ENCODE measurements around the gene FUBP3. TPM values are rescaled to one million over a fixed set of nuclear protein-coding genes. Genes with fewer than 3 reads are reported as not detected.

FUBP3 gene
- total RNA-seq, 4 donors from 2014 or later: 22.4 to 65.6 (median 38.6) TPM

DNA sequence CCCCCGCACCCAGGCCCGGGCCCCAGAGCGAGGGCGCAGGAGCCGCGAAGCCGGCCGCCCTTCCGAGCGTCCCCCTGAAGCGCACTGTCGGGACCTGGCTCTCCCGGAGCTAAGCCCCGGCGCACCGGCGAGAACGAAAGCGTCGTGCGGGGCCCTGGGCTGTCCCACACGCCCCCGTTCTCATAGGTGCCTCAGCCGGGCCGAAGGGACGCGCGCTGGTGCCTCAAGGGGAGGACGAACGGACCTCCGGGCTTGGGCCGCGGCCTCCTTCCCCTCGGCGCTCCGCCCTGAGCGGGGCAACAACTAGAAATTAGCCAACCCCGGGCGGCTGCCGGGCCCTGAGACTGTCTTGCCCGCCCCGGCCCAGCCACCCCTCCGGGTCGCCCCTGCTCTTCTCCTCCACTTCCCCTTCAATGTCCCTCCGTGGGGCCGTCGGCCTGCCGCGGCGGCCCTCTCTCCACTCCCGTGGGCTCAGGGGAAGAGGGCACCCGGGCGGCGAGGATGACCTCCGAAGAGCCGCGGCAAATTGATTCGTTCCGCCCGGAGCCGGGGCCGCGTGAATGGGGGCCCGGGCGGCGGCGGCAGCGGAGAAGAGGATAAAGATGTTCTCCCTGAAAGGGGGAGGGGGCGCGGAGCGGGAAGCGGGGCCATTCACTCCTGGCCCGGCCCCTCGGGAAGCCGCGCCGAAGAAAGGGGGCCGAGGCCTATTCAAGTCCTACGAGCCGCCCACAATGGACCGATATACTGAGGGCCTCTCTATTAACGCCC is 81.5 kb downstream of the FUBP3 start:
- peak overlapping the region in 1 of 2 donors; percentile 11 for H3K4me3 ChIP-seq
- H3K36me3 ChIP-seq: no peaks in the 10 kb centered on the region
- H3K9me3 ChIP-seq: no peaks in the 10 kb centered on the region
- H3K27me3 ChIP-seq: peaks cover 50 to 71% of the 10 kb centered on the region in 2 donors
- no peak for DNase-seq
- peaks cover 0 to 60% of the 10 kb centered on the region in 2 donors for H3K4me1 ChIP-seq
- H3K27ac ChIP-seq: no peak overlapping the region
- TF ChIP-seq POLR2A (IDR thresholded peaks at IDR 0.05): no peak
- TF ChIP-seq, protein P1, sequence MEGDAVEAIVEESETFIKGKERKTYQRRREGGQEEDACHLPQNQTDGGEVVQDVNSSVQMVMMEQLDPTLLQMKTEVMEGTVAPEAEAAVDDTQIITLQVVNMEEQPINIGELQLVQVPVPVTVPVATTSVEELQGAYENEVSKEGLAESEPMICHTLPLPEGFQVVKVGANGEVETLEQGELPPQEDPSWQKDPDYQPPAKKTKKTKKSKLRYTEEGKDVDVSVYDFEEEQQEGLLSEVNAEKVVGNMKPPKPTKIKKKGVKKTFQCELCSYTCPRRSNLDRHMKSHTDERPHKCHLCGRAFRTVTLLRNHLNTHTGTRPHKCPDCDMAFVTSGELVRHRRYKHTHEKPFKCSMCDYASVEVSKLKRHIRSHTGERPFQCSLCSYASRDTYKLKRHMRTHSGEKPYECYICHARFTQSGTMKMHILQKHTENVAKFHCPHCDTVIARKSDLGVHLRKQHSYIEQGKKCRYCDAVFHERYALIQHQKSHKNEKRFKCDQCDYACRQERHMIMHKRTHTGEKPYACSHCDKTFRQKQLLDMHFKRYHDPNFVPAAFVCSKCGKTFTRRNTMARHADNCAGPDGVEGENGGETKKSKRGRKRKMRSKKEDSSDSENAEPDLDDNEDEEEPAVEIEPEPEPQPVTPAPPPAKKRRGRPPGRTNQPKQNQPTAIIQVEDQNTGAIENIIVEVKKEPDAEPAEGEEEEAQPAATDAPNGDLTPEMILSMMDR (IDR thresholded peaks at IDR 0.05): no peak
- intact Hi-C loops (cut with DNase I; ENCODE audit: low total_unique reads): no loop called here

DNA sequence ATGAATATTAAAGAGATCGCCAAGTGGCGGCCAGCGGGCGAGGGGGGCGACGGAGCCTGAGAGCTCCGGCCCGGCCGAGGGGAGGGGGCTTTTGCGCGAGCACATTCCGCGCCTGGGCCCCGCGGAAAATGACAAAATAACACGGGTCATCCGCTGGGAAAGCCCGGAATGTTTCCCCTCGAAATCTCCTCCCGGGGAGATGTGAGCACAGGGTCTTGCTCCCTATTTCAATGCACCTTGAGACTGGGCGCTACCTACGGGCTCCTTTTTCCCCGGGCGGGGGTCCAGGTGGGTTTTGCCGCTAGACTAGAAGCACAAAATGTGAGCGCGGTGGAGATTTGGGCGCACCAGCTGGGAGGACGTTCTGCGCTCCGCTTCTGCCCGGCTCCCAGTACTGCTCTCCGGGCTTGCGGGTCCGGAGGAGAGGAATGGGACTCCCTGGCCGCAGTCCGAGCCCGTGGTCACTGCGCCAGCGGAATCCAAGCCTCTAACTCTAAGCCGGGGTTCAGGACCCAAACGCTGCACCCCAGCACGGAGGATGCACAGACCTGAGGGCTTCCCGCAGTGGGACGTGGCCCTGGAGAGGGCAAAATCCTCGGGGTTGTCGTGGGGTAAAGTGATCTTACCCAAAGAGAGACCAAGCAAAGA is 82.2 kb downstream of the FUBP3 start:
- peaks cover 0 to 62% of the 10 kb centered on the region in 2 donors for H3K4me1 ChIP-seq
- no peaks in the 10 kb centered on the region for H3K36me3 ChIP-seq
- intact Hi-C loops (cut with DNase I; ENCODE audit: low total_unique reads): no loop called here
- DNase-seq: no peak
- TF ChIP-seq, protein P1 (IDR thresholded peaks at IDR 0.05): no peak
- no peak for TF ChIP-seq POLR2A (IDR thresholded peaks at IDR 0.05)
- H3K9me3 ChIP-seq: no peaks in the 10 kb centered on the region
- no peak overlapping the region for H3K4me3 ChIP-seq
- H3K27ac ChIP-seq: no peak overlapping the region
- peaks cover 52 to 78% of the 10 kb centered on the region in 2 donors for H3K27me3 ChIP-seq

DNA sequence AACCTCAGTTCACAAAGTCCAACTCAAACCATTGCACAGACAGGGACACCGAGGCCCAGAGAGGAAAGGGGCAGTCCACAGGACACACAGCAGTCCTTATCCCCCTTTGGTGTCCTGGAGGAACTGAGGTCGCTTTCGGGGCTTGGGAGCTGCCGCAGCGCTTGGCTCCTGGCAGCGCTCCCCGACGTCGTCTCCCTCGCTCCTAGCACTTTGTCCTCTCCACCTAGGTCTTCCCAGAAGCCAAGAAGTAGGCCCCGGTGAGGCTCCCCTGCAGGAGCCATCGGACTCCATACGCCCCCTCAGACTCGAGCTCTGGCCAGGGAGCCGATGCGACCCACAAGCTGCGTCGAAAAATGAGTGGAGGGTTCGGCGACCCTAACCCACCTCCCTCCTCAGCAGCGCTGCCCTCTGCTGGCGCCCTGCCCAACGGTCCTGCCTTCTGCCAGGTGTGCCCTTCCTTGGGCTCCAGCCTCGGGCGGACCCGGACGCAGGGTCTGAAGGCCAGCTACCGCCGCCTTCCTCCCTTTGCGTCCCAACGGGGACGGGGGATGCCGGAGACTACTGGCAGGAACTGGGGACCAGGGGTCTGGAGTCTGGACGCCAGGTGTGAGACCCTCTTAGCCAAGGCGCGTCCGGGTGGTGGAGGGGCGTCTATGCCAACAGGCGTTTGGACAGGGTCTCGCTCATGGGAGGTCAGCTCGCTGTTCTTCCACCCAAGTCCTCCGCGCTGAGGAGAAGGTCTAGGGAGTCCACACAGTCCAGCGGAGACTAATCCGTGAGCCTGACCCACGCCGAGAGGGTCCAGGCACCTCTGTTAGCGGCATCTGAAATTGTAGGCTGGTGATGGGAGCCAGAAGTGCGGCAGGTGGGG is 83.0 kb downstream of the FUBP3 start:
- H3K36me3 ChIP-seq: no peaks in the 10 kb centered on the region
- no peak for DNase-seq
- no peak for TF ChIP-seq POLR2A (IDR thresholded peaks at IDR 0.05)
- TF ChIP-seq, protein P1 (IDR thresholded peaks at IDR 0.05): no peak
- peaks cover 0 to 62% of the 10 kb centered on the region in 2 donors for H3K4me1 ChIP-seq
- no peak overlapping the region for H3K27ac ChIP-seq
- intact Hi-C loops (cut with DNase I; ENCODE audit: low total_unique reads): no loop called here
- H3K9me3 ChIP-seq: no peaks in the 10 kb centered on the region
- H3K4me3 ChIP-seq: no peak overlapping the region
- peaks cover 52 to 80% of the 10 kb centered on the region in 2 donors for H3K27me3 ChIP-seq

DNA sequence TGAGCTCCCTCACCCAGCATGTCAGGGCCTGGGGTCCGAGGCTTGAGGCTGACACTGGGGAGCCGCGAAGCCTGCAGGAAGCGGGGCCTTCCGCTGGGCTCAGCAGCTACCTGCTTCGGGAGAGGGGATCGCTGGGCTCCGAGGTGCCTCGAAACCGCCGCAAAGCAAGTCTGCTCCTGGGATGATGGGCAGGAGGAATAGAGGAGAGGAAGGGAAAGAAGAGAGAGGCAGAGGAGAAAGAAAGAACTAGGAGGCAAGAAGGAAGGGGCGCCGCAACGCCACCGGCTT is 83.5 kb downstream of the FUBP3 start:
- no peak overlapping the region for H3K4me3 ChIP-seq

More for the DNA sequence above, 83.5 kb downstream of the FUBP3 start:
- Histone ChIP-seq H3K36me3 (no peaks in the 10 kb centered on the region), H3K4me1 (peaks cover 0 to 62% of the 10 kb centered on the region in 2 donors), H3K27ac (no peak overlapping the region), H3K27me3 (peaks cover 52 to 80% of the 10 kb centered on the region in 2 donors), H3K9me3 (no peaks in the 10 kb centered on the region)
- intact Hi-C loops (cut with DNase I; ENCODE audit: low total_unique reads): no loop called here
- DNase-seq: no peak
- TF ChIP-seq POLR2A (IDR thresholded peaks at IDR 0.05): no peak
- TF ChIP-seq, protein P1 (IDR thresholded peaks at IDR 0.05): no peak

Measured in uterus (tissue), 4 donors.